HG03066 (cell line): Measurements from ENCODE around the gene NDUFS2.

Source experiments
- ATAC-seq: cut with Tn5 transposase; IDR thresholded peaks from one replicate; pipeline ENCODE4 v1.9.1; 2021; ENCODE audit warnings: low read depth; ENCODE audit not compliant: unreplicated experiment

The NDUFS2 gene

DNA sequence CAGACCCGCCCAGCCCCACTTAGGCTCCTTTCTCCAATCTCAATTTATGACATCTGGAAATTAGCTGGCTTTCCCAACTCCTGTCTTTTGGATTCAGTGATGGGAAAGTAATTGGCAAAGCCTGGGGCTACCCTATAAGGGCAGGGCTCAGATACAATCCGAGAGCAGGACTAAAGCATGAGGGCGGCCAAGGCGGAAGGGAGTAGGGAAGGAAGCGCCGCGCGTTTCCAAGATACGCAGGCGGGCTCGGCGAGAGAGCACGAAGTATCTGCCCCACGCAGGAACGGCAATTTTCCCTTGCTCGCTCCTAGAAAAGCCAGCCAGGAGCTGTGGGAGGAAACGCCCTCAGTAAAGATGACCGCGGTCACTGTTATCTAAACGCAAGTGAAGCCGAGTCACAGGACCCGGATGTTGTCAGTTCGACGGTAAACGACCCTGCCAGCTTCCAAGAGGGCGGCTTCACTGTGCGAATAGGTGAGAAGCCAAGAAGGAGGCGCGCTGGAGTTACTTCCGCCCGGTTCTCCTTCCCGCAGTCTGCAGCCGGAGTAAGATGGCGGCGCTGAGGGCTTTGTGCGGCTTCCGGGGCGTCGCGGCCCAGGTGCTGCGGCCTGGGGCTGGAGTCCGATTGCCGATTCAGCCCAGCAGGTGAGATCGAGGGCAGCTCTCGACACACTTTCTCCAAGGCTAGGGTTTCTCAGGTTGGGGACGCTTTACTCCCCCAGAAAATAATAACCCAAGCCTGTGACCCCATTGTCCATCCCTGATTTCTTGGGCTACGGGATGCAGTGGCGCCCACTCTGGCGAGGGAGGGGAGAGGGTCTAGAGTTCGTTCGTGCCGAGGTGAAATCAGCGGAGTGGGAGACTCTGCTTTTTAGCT, at the start of gene NDUFS2:
NDUFS2 (plus strand) TSS at position 532 of the 877 bp plus-strand sequence; CDS start at position 551, 19 bp downstream.
- ATAC-seq = peak; percentile 97

DNA sequence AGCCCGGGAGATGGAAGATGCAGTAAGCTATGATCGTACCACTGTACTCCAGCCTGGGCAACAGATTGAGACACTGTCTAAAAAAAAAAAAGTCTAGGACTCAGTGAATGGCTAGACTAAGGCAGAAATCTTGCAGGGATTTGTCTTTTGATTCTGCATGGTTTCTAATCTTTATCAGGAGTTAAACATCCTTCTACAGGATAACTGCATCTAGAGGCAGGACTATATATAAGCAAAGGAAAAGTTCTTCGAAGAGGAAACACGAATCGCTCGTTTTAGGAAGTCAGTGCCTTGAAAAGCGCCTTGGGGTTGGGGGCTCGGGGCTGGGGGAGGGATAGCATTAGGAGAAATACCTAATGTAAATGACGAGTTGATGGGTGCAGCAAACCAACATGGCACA, 49.0 kb upstream of the NDUFS2 start:
- ATAC-seq = no peak

DNA sequence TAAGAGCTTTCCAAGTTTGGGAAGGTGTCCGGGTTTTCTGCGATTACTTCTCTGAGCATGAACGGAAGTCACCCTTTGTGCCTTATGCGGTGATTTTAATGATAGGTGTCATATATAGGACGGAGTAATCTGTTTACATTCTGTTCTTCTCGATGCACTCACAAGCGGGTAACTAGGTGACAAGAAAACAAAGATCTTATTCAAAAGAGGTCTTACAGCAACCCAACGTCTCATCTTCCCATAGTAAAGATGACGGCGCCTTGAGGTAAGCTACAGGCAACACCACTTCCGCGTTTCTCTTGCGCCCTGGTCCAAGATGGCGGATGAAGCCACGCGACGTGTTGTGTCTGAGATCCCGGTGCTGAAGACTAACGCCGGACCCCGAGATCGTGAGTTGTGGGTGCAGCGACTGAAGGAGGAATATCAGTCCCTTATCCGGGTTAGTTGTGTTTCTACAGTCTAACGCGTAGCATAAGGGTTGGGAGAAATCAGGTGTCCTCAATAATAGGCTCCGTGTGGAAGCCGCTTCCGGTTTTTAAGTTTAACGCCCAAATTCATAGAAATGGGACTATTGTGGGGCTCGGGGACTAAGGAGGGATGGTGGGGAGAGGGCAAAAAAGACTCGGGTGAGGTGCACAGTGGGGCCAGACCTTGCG, 48.4 kb upstream of the NDUFS2 start, which contains the start of gene UFC1:
UFC1 (plus strand) TSS at position 297 of the 656 bp plus-strand sequence; CDS start at position 317, 20 bp downstream.
- ATAC-seq = peak; percentile 91

DNA sequence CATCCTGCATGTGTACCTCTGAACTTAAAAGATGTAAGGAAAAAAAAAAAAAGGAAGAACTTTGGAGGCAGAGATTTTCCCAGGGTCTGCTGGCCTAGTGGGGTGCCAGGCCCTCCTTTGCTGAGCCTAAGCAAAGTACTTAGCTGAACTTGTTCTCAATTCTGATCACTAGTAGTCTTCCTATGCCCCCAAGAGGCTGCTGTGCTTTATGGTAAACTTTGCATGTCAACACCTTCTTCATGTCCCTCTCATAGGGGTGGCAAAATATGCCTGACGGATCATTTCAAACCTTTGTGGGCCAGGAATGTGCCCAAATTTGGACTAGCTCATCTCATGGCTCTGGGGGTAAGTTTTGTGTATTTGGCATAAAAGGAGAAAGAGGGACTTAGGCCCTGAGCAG, 44.3 kb upstream of the NDUFS2 start:
- ATAC-seq = no peak

GRCh38 chr1:161158316-161159010, 43.7 kb upstream of the NDUFS2 start:
- no peak for ATAC-seq

- peak; percentile 85 for ATAC-seq
These were observed 42.9 kb upstream of the NDUFS2 start, which contains the start of gene USP21 for GRCh38 chr1:161159087-161159912. TSS of gene USP21 (plus strand) at chr1:161159500. CDS start at chr1:161160641, 1,141 bp downstream.

- no peak for ATAC-seq
These were observed 42.3 kb upstream of the NDUFS2 start for GRCh38 chr1:161159913-161160243.

GRCh38 chr1:161160671-161161145, 41.5 kb upstream of the NDUFS2 start:
- no peak for ATAC-seq

- no peak for ATAC-seq
These were observed 40.5 kb upstream of the NDUFS2 start for GRCh38 chr1:161161652-161162051.

GRCh38 chr1:161162052-161162451, 40.1 kb upstream of the NDUFS2 start:
- ATAC-seq = no peak

- ATAC-seq = no peak
These were observed 39.4 kb upstream of the NDUFS2 start for GRCh38 chr1:161162806-161163205.

DNA sequence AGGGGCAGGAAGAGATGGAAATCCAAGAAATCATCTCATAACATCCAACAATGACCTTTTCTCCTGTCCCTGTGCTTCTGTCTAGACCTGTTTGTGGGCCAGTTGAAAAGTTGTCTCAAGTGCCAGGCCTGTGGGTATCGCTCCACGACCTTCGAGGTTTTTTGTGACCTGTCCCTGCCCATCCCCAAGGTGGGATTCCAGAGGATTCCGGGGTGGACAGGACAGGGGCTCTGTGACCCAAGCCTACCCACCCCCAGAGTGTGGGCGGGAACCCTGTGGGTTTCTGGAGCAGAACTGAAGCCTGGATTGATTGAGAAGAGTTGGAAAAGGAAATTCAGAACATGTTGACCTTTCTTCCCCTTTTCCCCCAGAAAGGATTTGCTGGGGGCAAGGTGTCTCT, 38.4 kb upstream of the NDUFS2 start:
- no peak for ATAC-seq

- ATAC-seq = no peak
These were observed 37.1 kb upstream of the NDUFS2 start for GRCh38 chr1:161164901-161165610.

DNA sequence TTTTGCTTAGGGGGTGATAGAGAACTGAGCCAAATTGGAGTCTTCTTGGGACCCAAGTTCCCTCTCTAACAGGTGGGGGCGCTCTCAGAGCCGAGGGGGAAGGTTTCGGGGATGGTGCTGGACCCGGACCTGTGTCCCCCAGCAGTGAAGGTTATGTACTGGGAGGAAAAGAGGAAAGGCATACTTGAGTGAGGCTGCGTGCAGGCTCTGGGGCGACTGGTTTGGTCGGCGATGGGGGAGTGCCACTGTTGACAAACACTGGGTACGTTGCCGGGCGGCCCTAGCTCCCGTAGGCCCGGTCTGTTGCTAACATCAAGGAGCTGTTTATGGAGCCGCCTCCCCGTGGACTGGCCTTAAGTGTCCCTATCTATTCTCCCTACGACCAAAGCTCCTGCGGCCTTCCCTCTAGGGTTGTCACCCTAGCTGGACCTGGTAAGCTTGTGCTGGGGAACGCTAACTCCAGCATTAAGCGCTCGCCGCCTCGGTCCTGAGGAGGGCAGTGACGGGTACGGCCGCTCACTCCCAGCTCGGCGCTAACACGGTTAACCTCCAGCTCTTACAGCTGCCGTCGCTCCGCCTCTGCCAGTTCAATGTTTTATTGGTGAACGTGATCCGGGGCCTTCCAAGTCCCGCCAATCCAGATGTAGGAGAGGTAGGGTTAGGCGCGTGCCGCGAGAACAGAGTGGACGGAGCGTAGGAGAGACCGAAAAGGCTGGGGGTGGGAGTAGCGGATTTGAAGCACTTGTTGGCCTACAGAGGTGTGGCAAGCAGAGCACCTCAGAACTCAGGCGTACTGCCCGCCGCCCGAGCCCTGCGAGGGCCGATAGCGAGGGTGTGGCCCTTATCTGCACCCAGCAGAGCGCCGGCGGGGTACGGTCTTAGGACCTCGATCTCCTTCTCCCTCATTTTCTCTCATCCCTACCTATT, 36.2 kb upstream of the NDUFS2 start, which contains the start of gene PPOX:
PPOX (plus strand) TSS at position 685 of the 927 bp plus-strand sequence. CDS start 422 bp downstream, outside the sequence.
- ATAC-seq = peak; percentile 91

DNA sequence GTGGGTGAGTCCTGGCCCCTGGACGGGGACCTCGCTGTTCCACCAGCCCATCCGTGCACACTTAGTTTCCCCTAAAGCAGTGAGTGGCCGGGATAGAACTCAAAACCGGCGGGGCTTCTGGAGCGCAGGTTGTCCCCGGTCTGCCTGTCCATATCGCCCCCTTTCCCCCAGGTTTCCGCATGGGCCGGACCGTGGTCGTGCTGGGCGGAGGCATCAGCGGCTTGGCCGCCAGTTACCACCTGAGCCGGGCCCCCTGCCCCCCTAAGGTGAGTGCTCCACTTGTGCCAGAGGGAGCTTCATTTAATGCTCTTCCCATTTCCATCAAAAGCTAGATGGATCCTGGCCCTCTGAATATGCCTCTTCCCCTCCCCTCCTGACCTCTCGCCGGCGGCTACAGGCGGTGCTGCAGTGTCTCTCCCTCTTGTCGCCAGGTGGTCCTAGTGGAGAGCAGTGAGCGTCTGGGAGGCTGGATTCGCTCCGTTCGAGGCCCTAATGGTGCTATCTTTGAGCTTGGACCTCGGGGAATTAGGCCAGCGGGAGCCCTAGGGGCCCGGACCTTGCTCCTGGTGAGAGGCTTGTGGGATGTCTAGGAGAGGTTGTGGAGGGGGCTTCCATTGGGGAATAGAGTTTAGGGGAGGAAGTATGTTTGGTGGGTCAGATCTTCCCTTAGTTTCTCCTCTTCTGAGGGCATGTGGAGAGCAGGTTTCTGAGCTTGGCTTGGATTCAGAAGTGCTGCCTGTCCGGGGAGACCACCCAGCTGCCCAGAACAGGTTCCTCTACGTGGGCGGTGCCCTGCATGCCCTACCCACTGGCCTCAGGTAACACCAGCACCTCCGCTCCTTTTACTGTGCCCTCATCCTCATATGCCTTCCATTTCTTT, 35.3 kb upstream of the NDUFS2 start:
- peak; percentile 15 for ATAC-seq

GRCh38 chr1:161168906-161169305, 33.3 kb upstream of the NDUFS2 start:
- no peak for ATAC-seq

DNA sequence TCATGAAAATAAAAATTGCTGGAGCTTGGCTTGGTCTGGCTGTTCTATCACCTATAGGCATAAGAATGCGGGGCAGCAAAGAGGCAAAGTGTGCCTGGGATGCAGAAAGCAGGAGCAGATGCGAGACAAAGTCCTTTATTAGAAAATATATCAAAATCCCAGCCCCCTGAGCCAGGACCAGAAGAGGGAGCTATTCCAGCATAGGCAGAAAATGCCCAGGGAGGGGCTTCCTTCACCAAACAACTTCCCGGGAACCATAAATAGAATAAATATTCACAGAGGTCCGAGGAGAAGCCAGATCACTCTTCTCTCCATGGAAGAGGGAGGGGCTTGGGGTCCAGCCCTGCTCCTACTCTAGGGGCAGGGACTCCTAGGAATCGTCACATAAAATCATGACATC, 31.0 kb upstream of the NDUFS2 start:
- no peak for ATAC-seq
